ENCODE data around the gene ITGA2.

GRCh38 chr5:53071298-53071697, 82.1 kb downstream of the ITGA2 start:
- TF ChIP-seq CTCF (IDR thresholded peaks at IDR 0.05), result no peak
- TF ChIP-seq POLR2A (IDR thresholded peaks at IDR 0.05), result no peak

Data from Peyer's patch (tissue), 4 donors.